MCF 10A (cell line): ENCODE measurements around the gene ASF1B. TPM values are rescaled to one million over a fixed set of nuclear protein-coding genes. Genes with fewer than 3 reads are reported as not detected.

Source experiments
- BruUV-seq: library from RNA; stranded (reverse); fragments of 400-500 nt; replicated peaks from 2 replicates; lab custom pipeline; 2021; lab: Mats Ljungman, UMichigan
- CTCF ChIA-PET: fragments of 300-600 bp; sonication (Branson Sonifier 250); formaldehyde crosslinking; extraction: SDS; loops from one replicate; lab custom pipeline; 2021; ENCODE audit warnings: antibody characterized with exemption, inconsistent platforms; lab: Yijun Ruan, JAX
- POLR2A ChIA-PET: fragments of 300-600, 350-650 bp; sonication (Branson Sonifier 250); formaldehyde crosslinking; extraction: SDS; loops from one replicate; lab custom pipeline; 2020; ENCODE audit warnings: antibody characterized with exemption, inconsistent platforms; lab: Yijun Ruan, JAX
- DNase-seq: peaks from one replicate; pipeline ENCODE4 v3.0.0-alpha.2; 2018; ENCODE audit not compliant: unreplicated experiment
- H3K27ac Mint-ChIP-seq: one replicate; pipeline ENCODE4 v1.8.0; 2022; ENCODE audit warnings: mild to moderate bottlenecking, low read depth, mixed read lengths; ENCODE audit not compliant: unreplicated experiment
- H3K27me3 Mint-ChIP-seq: one replicate; pipeline ENCODE4 v1.8.0; 2022; ENCODE audit warnings: mixed read lengths; ENCODE audit not compliant: insufficient read depth, unreplicated experiment
- H3K36me3 Mint-ChIP-seq: one replicate; pipeline ENCODE4 v1.8.0; 2022; ENCODE audit warnings: mild to moderate bottlenecking, moderate library complexity, mixed read lengths; ENCODE audit not compliant: insufficient read depth, unreplicated experiment
- H3K4me1 Mint-ChIP-seq: one replicate; pipeline ENCODE4 v1.8.0; 2022; ENCODE audit warnings: mixed read lengths; ENCODE audit not compliant: insufficient read depth, unreplicated experiment
- H3K4me3 Mint-ChIP-seq: one replicate; pipeline ENCODE4 v1.8.0; 2022; ENCODE audit warnings: mild to moderate bottlenecking, moderate library complexity, mixed read lengths; ENCODE audit not compliant: unreplicated experiment
- H3K9me3 Mint-ChIP-seq: one replicate; pipeline ENCODE4 v1.8.0; 2022; ENCODE audit warnings: mixed read lengths; ENCODE audit not compliant: unreplicated experiment
- intact Hi-C: fragments of 100-400 bp; cut with micrococcal nuclease; formaldehyde crosslinking; loops from 2 replicates; pipeline ENCODE4 v1.14.1; 2022
- total RNA-seq: library from RNA; stranded (reverse); gene quantifications from 2 replicates; pipeline ENCODE4 v1.2.3, GENCODE V29; 2022
- TF ChIP-seq, protein P1 (sequence below): fragments of 200-600 bp; IDR thresholded peaks from one replicate; pipeline ENCODE4 v1.8.0; 2022; ENCODE audit warnings: antibody characterized with exemption, mild to moderate bottlenecking; ENCODE audit not compliant: unreplicated experiment

Gene ASF1B
- total RNA-seq, 1 experiment from 2014 or later, result 7.0 TPM

DNA sequence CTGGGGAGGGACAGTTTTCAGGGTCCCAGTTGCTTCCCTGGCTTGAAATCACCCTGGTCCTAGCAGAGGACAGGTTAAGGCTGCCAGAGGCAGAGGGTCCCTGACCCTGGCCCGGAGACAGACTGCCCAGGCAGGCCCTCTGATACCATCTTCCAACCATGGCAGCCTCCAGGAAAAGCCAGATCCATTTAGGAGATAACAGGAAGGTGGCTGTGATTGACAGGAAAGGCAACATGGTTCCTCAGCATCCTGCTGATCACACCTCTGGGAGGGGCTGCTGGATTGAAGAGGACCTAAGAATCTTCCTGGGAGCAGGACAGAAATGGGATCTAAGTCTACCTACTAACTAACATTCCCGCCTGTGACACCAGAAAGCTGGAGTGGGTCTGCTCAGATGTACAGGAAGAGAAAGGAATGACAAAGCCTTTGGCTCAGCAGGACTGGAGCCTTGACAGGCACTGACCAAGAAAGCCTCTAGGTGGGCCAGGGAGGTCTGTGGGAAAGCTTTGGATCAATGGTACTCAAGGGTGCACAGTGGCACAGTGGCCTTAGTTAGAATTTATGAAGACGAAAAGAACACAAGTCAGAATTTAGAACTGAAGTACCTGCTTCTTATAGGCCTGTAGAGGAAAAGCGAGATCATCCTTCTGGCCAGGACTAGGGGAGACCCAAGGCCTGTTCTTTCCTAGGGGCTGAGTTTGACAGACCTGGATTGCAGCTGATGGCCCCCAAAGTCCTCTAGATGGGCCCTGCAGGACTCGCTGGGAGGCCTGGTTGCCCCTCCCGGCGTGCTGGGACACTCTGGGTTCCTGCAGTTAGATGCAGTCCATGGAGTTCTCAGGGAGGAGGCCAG lies 16.5 kb downstream of the ASF1B start:
- TF ChIP-seq, protein P1, sequence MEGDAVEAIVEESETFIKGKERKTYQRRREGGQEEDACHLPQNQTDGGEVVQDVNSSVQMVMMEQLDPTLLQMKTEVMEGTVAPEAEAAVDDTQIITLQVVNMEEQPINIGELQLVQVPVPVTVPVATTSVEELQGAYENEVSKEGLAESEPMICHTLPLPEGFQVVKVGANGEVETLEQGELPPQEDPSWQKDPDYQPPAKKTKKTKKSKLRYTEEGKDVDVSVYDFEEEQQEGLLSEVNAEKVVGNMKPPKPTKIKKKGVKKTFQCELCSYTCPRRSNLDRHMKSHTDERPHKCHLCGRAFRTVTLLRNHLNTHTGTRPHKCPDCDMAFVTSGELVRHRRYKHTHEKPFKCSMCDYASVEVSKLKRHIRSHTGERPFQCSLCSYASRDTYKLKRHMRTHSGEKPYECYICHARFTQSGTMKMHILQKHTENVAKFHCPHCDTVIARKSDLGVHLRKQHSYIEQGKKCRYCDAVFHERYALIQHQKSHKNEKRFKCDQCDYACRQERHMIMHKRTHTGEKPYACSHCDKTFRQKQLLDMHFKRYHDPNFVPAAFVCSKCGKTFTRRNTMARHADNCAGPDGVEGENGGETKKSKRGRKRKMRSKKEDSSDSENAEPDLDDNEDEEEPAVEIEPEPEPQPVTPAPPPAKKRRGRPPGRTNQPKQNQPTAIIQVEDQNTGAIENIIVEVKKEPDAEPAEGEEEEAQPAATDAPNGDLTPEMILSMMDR, result no peak
- intact Hi-C loops, result loop anchor here (5.0 kb wide), 1 partner anchor 38 kb away; no protein-coding TSS in a partner anchor

DNA sequence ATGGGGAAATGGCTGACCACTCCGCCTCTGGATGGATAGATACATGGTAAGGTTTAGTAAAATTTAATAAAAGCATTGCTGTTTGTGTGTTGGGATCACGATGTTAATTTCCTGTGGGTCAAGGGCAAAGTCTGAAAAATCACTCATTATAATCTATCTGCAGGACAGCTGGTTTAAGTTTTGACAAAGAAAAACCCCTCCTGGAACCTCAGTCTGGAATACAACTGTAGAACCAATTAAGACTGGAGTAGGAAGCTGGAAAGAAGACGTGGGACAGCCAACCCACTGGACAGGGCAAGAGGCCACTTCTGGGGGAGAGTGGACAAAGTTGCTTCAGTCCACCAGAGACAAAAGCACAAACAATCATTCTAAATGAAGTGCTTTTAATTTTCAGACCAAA lies 17.2 kb downstream of the ASF1B start:
- no TSS peak for BruUV-seq
- Mint-ChIP-seq H3K9me3 (no peaks in the 10 kb centered on the region), H3K27ac (peak overlapping the region; percentile 93), H3K4me1 (peaks cover 18% of the 10 kb centered on the region), H3K36me3 (no peaks in the 10 kb centered on the region), H3K4me3 (peak overlapping the region; percentile 83), H3K27me3 (no peaks in the 10 kb centered on the region)
- TF ChIP-seq, protein P1, result no peak
- CTCF ChIA-PET, result interaction anchor here (0.6 to 1.0 kb wide), 4 partner anchors 16 to 1312 kb away, joined by 3 to 4 read pairs (median 4); partner anchors contain the start of gene ASF1B
- DNase-seq, result no peak
- POLR2A ChIA-PET, result interaction anchor here (1.0 to 2.3 kb wide), 3 partner anchors 16 to 278 kb away, joined by 3 to 22 read pairs (median 5); partner anchors contain the start of gene ASF1B
- intact Hi-C loops, result loop anchor here (5.0 kb wide), 1 partner anchor 37 kb away; no protein-coding TSS in a partner anchor

More for the DNA sequence above, 16.5 kb downstream of the ASF1B start:
- Mint-ChIP-seq H3K9me3 (no peaks in the 10 kb centered on the region), H3K4me3 (no peak overlapping the region), H3K36me3 (no peaks in the 10 kb centered on the region), H3K4me1 (peaks cover 18% of the 10 kb centered on the region), H3K27me3 (no peaks in the 10 kb centered on the region), H3K27ac (peak overlapping the region; percentile 93)
- no TSS peak for BruUV-seq
- CTCF ChIA-PET, result no interaction called here
- POLR2A ChIA-PET, result no interaction called here
- no peak for DNase-seq

DNA sequence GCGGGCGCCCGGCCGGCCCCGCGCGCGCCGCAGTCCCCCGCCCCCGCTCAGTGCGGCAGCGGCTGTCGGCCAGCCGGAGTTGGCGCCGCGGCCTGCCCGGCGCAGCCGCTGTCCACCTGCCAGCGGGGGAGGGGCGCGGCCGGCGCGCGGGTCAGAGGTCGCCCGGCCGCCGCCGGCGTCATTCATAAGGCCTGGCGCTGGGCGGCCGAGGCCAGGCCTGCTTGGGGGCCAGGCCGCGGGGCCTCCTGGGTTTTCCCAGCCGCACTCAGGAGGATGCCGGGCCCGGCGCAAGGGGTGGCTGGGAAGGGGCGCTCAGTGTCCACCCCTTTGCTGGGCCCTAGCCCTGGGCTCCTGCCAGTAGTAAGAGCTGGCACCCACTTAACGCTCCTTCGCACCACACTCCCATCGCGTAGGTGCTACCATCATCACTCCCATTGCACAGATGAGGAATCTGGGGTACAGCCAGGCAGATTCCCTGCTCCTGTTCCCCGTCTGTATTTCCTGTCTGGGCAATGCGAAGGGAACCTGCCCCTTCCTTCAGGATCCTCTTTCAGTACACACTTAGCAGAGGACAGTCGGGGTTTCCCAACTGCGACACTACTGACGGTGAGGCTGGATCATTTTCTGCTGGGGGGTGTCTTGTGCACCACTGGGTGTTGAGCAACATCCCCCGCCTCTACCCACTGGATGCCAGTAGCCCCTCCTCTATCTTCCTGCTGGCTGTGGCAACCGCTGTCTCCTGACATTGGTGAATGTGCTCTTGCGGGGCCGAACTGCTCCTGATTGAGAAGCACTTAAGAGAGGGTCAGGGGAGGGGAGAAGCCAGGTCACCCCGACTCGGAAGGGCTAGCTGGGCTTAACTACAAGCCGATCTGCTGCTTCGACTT lies 18.0 kb downstream of the ASF1B start:
- H3K9me3 Mint-ChIP-seq, result no peaks in the 10 kb centered on the region
- BruUV-seq, result no TSS peak
- H3K4me3 Mint-ChIP-seq, result peak overlapping the region; percentile 83
- peaks cover 18% of the 10 kb centered on the region for H3K4me1 Mint-ChIP-seq
- H3K27me3 Mint-ChIP-seq, result no peaks in the 10 kb centered on the region
- ChIA-PET CTCF (interaction anchor here (0.6 to 1.0 kb wide), 4 partner anchors 17 to 1312 kb away, joined by 3 to 4 read pairs (median 4); partner anchors contain the start of gene ASF1B), POLR2A (interaction anchor here (0.6 to 2.3 kb wide), 11 partner anchors 9 to 443 kb away, joined by 3 to 22 read pairs (median 3); partner anchors contain the start of gene ASF1B)
- no peaks in the 10 kb centered on the region for H3K36me3 Mint-ChIP-seq
- TF ChIP-seq, protein P1, result no peak
- intact Hi-C loops, result loop anchor here (1.0 to 5.0 kb wide), 2 partner anchors 36 to 238 kb away; no protein-coding TSS in a partner anchor
- peak overlapping the region; percentile 93 for H3K27ac Mint-ChIP-seq
- DNase-seq, result peak; percentile 77
